Measurements from ENCODE around the gene TMEM161A.

The TMEM161A gene

GRCh38 chr19:19160461-19161035, 22.3 kb upstream of the TMEM161A start:
- no peaks in the 10 kb centered on the region for H3K27me3 ChIP-seq (ENCODE audit: control insufficient read depth in 1 of 2, insufficient read depth in 1 of 2, low read length in 2 of 2)
- no peaks in the 10 kb centered on the region for H3K9me3 ChIP-seq (ENCODE audit: control insufficient read depth, low read length)
- H3K4me3 ChIP-seq (ENCODE audit: insufficient read depth in 1 of 2, low read depth in 1 of 2, low read length in 2 of 2), result no peak overlapping the region
- no peak for DNase-seq
- H2AFZ ChIP-seq (ENCODE audit: low read depth, low read length), result no peak overlapping the region
- H2AK5ac ChIP-seq (ENCODE audit: low read length, severe bottlenecking), result no peak overlapping the region
- no peak overlapping the region for H2BK12ac ChIP-seq (ENCODE audit: low read length in 2 of 2)
- no peak overlapping the region for H2BK120ac ChIP-seq (ENCODE audit: low read depth, low read length)
- WGBS, result 65% methylated on average over 14 of the region's 26 CpGs
- peaks cover 3 to 4% of the 10 kb centered on the region in 2 experiments for H3K36me3 ChIP-seq (ENCODE audit: control insufficient read depth in 1 of 2, insufficient read depth in 2 of 2, low read depth in 1 of 2, low read length in 2 of 2)
- H3K14ac ChIP-seq (ENCODE audit: low read length in 2 of 2), result no peak overlapping the region
- no peaks in the 10 kb centered on the region for H3K4me1 ChIP-seq (ENCODE audit: control insufficient read depth, insufficient read depth, low read depth, low read length)
- no peaks in the 10 kb centered on the region for H3K79me1 ChIP-seq (replicated peaks; ENCODE audit: low read length, poor library complexity, severe bottlenecking)
- no peak overlapping the region for H3K27ac ChIP-seq (ENCODE audit: low read length, poor library complexity, severe bottlenecking)
- no peak overlapping the region for H2BK5ac ChIP-seq (ENCODE audit: low read depth, low read length, poor library complexity, severe bottlenecking)
- no peak overlapping the region for H3K18ac ChIP-seq (ENCODE audit: low read depth in 1 of 2, low read length in 2 of 2)
- no peak overlapping the region for H3K9ac ChIP-seq (ENCODE audit: low read length)
- no peak overlapping the region for H2BK15ac ChIP-seq (ENCODE audit: low read depth, poor library complexity, severe bottlenecking)
- no peak overlapping the region for H3K23ac ChIP-seq (ENCODE audit: low read length in 2 of 2)
- no peak overlapping the region for H4K8ac ChIP-seq (ENCODE audit: low read length)
- H3K4ac ChIP-seq (ENCODE audit: low read depth in 1 of 2, low read length in 2 of 2), result no peak overlapping the region
- H4K91ac ChIP-seq (ENCODE audit: low read length), result no peak overlapping the region
- no peak overlapping the region for H3K4me2 ChIP-seq (ENCODE audit: low read length, poor library complexity, severe bottlenecking)

- H3K9ac ChIP-seq (ENCODE audit: low read length), result no peak overlapping the region
- H2BK12ac ChIP-seq (ENCODE audit: low read length in 2 of 2), result no peak overlapping the region
- H4K91ac ChIP-seq (ENCODE audit: low read length), result no peak overlapping the region
- no peaks in the 10 kb centered on the region for H3K79me1 ChIP-seq (replicated peaks; ENCODE audit: low read length, poor library complexity, severe bottlenecking)
- H2BK120ac ChIP-seq (ENCODE audit: low read depth, low read length), result no peak overlapping the region
- H3K18ac ChIP-seq (ENCODE audit: low read depth in 1 of 2, low read length in 2 of 2), result no peak overlapping the region
- peaks cover 4 to 5% of the 10 kb centered on the region in 2 experiments for H3K36me3 ChIP-seq (ENCODE audit: control insufficient read depth in 1 of 2, insufficient read depth in 2 of 2, low read depth in 1 of 2, low read length in 2 of 2)
- H3K4ac ChIP-seq (ENCODE audit: low read depth in 1 of 2, low read length in 2 of 2), result no peak overlapping the region
- H2BK5ac ChIP-seq (ENCODE audit: low read depth, low read length, poor library complexity, severe bottlenecking), result no peak overlapping the region
- no peak overlapping the region for H3K4me3 ChIP-seq (ENCODE audit: insufficient read depth in 1 of 2, low read depth in 1 of 2, low read length in 2 of 2)
- no peaks in the 10 kb centered on the region for H3K9me3 ChIP-seq (ENCODE audit: control insufficient read depth, low read length)
- no peak overlapping the region for H2BK15ac ChIP-seq (ENCODE audit: low read depth, poor library complexity, severe bottlenecking)
- H3K27me3 ChIP-seq (ENCODE audit: control insufficient read depth in 1 of 2, insufficient read depth in 1 of 2, low read length in 2 of 2), result no peaks in the 10 kb centered on the region
- H3K23ac ChIP-seq (ENCODE audit: low read length in 2 of 2), result no peak overlapping the region
- no peak overlapping the region for H2AK5ac ChIP-seq (ENCODE audit: low read length, severe bottlenecking)
- no peak overlapping the region for H2AFZ ChIP-seq (ENCODE audit: low read depth, low read length)
- H4K8ac ChIP-seq (ENCODE audit: low read length), result no peak overlapping the region
- H3K4me1 ChIP-seq (ENCODE audit: control insufficient read depth, insufficient read depth, low read depth, low read length), result no peaks in the 10 kb centered on the region
- no peak overlapping the region for H3K4me2 ChIP-seq (ENCODE audit: low read length, poor library complexity, severe bottlenecking)
- 100% methylated on average over 1 of the region's 4 CpGs for WGBS
- no peak overlapping the region for H3K27ac ChIP-seq (ENCODE audit: low read length, poor library complexity, severe bottlenecking)
- no peak for DNase-seq
- H3K14ac ChIP-seq (ENCODE audit: low read length in 2 of 2), result no peak overlapping the region
Observed at GRCh38 chr19:19159534-19159933, 21.3 kb upstream of the TMEM161A start.

GRCh38 chr19:19157808-19158207, 19.5 kb upstream of the TMEM161A start:
- H3K79me1 ChIP-seq (replicated peaks; ENCODE audit: low read length, poor library complexity, severe bottlenecking), result no peaks in the 10 kb centered on the region
- H2BK5ac ChIP-seq (ENCODE audit: low read depth, low read length, poor library complexity, severe bottlenecking), result no peak overlapping the region
- peaks cover 4 to 5% of the 10 kb centered on the region in 2 experiments for H3K36me3 ChIP-seq (ENCODE audit: control insufficient read depth in 1 of 2, insufficient read depth in 2 of 2, low read depth in 1 of 2, low read length in 2 of 2)
- H3K18ac ChIP-seq (ENCODE audit: low read depth in 1 of 2, low read length in 2 of 2), result no peak overlapping the region
- H3K27me3 ChIP-seq (ENCODE audit: control insufficient read depth in 1 of 2, insufficient read depth in 1 of 2, low read length in 2 of 2), result no peaks in the 10 kb centered on the region
- 93% methylated on average over 6 of the region's 6 CpGs for WGBS
- H2BK120ac ChIP-seq (ENCODE audit: low read depth, low read length), result no peak overlapping the region
- H3K23ac ChIP-seq (ENCODE audit: low read length in 2 of 2), result no peak overlapping the region
- no peak overlapping the region for H3K9ac ChIP-seq (ENCODE audit: low read length)
- H3K4me3 ChIP-seq (ENCODE audit: insufficient read depth in 1 of 2, low read depth in 1 of 2, low read length in 2 of 2), result no peak overlapping the region
- no peaks in the 10 kb centered on the region for H3K4me1 ChIP-seq (ENCODE audit: control insufficient read depth, insufficient read depth, low read depth, low read length)
- H2BK12ac ChIP-seq (ENCODE audit: low read length in 2 of 2), result no peak overlapping the region
- H2BK15ac ChIP-seq (ENCODE audit: low read depth, poor library complexity, severe bottlenecking), result no peak overlapping the region
- no peak overlapping the region for H4K8ac ChIP-seq (ENCODE audit: low read length)
- H3K27ac ChIP-seq (ENCODE audit: low read length, poor library complexity, severe bottlenecking), result no peak overlapping the region
- H3K14ac ChIP-seq (ENCODE audit: low read length in 2 of 2), result no peak overlapping the region
- H4K91ac ChIP-seq (ENCODE audit: low read length), result no peak overlapping the region
- no peak overlapping the region for H3K4ac ChIP-seq (ENCODE audit: low read depth in 1 of 2, low read length in 2 of 2)
- no peak overlapping the region for H3K4me2 ChIP-seq (ENCODE audit: low read length, poor library complexity, severe bottlenecking)
- H2AFZ ChIP-seq (ENCODE audit: low read depth, low read length), result no peak overlapping the region
- H3K9me3 ChIP-seq (ENCODE audit: control insufficient read depth, low read length), result no peaks in the 10 kb centered on the region
- H2AK5ac ChIP-seq (ENCODE audit: low read length, severe bottlenecking), result no peak overlapping the region
- no peak for DNase-seq

- H2BK5ac ChIP-seq (ENCODE audit: low read depth, low read length, poor library complexity, severe bottlenecking), result no peak overlapping the region
- H4K8ac ChIP-seq (ENCODE audit: low read length), result no peak overlapping the region
- no peak overlapping the region for H4K91ac ChIP-seq (ENCODE audit: low read length)
- H3K79me1 ChIP-seq (replicated peaks; ENCODE audit: low read length, poor library complexity, severe bottlenecking), result no peaks in the 10 kb centered on the region
- no peak overlapping the region for H3K4me2 ChIP-seq (ENCODE audit: low read length, poor library complexity, severe bottlenecking)
- H2BK120ac ChIP-seq (ENCODE audit: low read depth, low read length), result no peak overlapping the region
- WGBS, result 94% methylated on average over 8 of the region's 10 CpGs
- H3K23ac ChIP-seq (ENCODE audit: low read length in 2 of 2), result no peak overlapping the region
- no peak overlapping the region for H3K14ac ChIP-seq (ENCODE audit: low read length in 2 of 2)
- H3K36me3 ChIP-seq (ENCODE audit: control insufficient read depth in 1 of 2, insufficient read depth in 2 of 2, low read depth in 1 of 2, low read length in 2 of 2), result peaks cover 4 to 5% of the 10 kb centered on the region in 2 experiments
- no peaks in the 10 kb centered on the region for H3K9me3 ChIP-seq (ENCODE audit: control insufficient read depth, low read length)
- no peaks in the 10 kb centered on the region for H3K27me3 ChIP-seq (ENCODE audit: control insufficient read depth in 1 of 2, insufficient read depth in 1 of 2, low read length in 2 of 2)
- no peak overlapping the region for H3K27ac ChIP-seq (ENCODE audit: low read length, poor library complexity, severe bottlenecking)
- H2AFZ ChIP-seq (ENCODE audit: low read depth, low read length), result no peak overlapping the region
- no peak overlapping the region for H2BK12ac ChIP-seq (ENCODE audit: low read length in 2 of 2)
- H3K4me3 ChIP-seq (ENCODE audit: insufficient read depth in 1 of 2, low read depth in 1 of 2, low read length in 2 of 2), result no peak overlapping the region
- no peaks in the 10 kb centered on the region for H3K4me1 ChIP-seq (ENCODE audit: control insufficient read depth, insufficient read depth, low read depth, low read length)
- H2AK5ac ChIP-seq (ENCODE audit: low read length, severe bottlenecking), result no peak overlapping the region
- DNase-seq, result no peak
- H2BK15ac ChIP-seq (ENCODE audit: low read depth, poor library complexity, severe bottlenecking), result no peak overlapping the region
- H3K18ac ChIP-seq (ENCODE audit: low read depth in 1 of 2, low read length in 2 of 2), result no peak overlapping the region
- H3K4ac ChIP-seq (ENCODE audit: low read depth in 1 of 2, low read length in 2 of 2), result no peak overlapping the region
- H3K9ac ChIP-seq (ENCODE audit: low read length), result no peak overlapping the region
Observed at GRCh38 chr19:19155495-19156219, 17.4 kb upstream of the TMEM161A start.
